Natural killer cell treated with Interleukin-12 subunit alpha and Interleukin-12 subunit beta and Interleukin-15 and Interleukin-18, amount 100 ng/mL, for 72 hours (primary cell): Measurements from ENCODE around the gene RAPGEF1. TPM values are rescaled to one million over a fixed set of nuclear protein-coding genes. Genes with fewer than 3 reads are reported as not detected.

ENCODE experiments used
- ATAC-seq, 2 donors: fragments of 150-1000 bp; cut with Tn5 transposase in 1 of 2; sonication (Bioruptor Pico), chemical (Tn5 transposase) in 1 of 2; 2 replicates each; pipeline ENCODE4 v1.10.0; 2021
- DNase-seq: peaks from one replicate; pipeline ENCODE4 v3.0.0; 2022; ENCODE audit warnings: low spot score
- H3K27ac Mint-ChIP-seq, 2 donors: 1 replicate in 1 of 2; 2 replicates in 1 of 2; pipeline ENCODE4 v1.8.0; 2022; ENCODE audit warnings: mixed read lengths in 2 of 2, mild to moderate bottlenecking in 1 of 2, moderate library complexity in 1 of 2
- H3K27me3 Mint-ChIP-seq, 2 donors: 1 replicate in 1 of 2; 2 replicates in 1 of 2; pipeline ENCODE4 v1.8.0; 2022; ENCODE audit warnings: mixed read lengths in 2 of 2
- H3K36me3 Mint-ChIP-seq: one replicate; pipeline ENCODE4 v1.8.0; 2022; ENCODE audit warnings: mixed read lengths
- H3K4me1 Mint-ChIP-seq, 2 donors: 1 replicate in 1 of 2; 2 replicates in 1 of 2; pipeline ENCODE4 v1.8.0; 2022; ENCODE audit warnings: low read depth in 2 of 2, mixed read lengths in 2 of 2, mild to moderate bottlenecking in 1 of 2
- H3K4me3 Mint-ChIP-seq: one replicate; pipeline ENCODE4 v1.8.0; 2022; ENCODE audit warnings: mixed read lengths
- H3K9me3 Mint-ChIP-seq: 2 replicates; pipeline ENCODE4 v1.8.0; 2022; ENCODE audit warnings: mixed read lengths
- total RNA-seq, 2 donors: library from RNA; stranded (reverse); gene quantifications; one replicate each; pipeline ENCODE4 v1.2.3, GENCODE V29; 2022

Gene RAPGEF1
- total RNA-seq, 2 donors from 2014 or later, result 109 to 215 TPM

GRCh38 chr9:131743501-131743900, 3.6 kb upstream of the RAPGEF1 start:
- no peaks in the 10 kb centered on the region for H3K9me3 Mint-ChIP-seq
- no peaks in the 10 kb centered on the region for H3K36me3 Mint-ChIP-seq
- ATAC-seq (no peak), DNase-seq (no peak)
- no peak overlapping the region for H3K4me3 Mint-ChIP-seq
- no peaks in the 10 kb centered on the region for H3K27me3 Mint-ChIP-seq
- H3K27ac Mint-ChIP-seq, result no peak overlapping the region
- peaks cover 12 to 19% of the 10 kb centered on the region in 2 donors for H3K4me1 Mint-ChIP-seq

DNA sequence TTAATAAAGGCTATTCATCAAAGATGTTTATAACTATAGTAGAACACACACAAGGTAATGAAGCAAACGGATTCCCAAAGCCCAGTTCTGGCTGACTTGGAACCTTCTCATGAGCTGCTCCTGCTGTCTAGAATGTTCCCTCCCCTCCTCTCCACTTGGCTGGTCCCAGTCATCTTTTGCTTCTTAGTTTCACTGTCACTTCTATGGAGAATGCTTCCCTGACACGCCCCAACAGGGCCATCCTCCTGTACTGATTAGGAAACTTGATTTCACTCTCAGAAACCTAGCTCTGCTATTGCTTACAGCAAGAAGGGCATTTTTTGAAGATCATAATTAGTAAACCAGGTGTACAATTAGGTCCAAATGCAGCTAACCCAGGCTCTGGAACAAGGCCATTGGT, 3.2 kb upstream of the RAPGEF1 start:
- Mint-ChIP-seq H3K27me3 (no peaks in the 10 kb centered on the region), H3K9me3 (no peaks in the 10 kb centered on the region), H3K4me3 (no peak overlapping the region), H3K36me3 (no peaks in the 10 kb centered on the region), H3K27ac (no peak overlapping the region), H3K4me1 (peaks cover 12 to 21% of the 10 kb centered on the region in 2 donors)
- ATAC-seq (no peak), DNase-seq (no peak)

DNA sequence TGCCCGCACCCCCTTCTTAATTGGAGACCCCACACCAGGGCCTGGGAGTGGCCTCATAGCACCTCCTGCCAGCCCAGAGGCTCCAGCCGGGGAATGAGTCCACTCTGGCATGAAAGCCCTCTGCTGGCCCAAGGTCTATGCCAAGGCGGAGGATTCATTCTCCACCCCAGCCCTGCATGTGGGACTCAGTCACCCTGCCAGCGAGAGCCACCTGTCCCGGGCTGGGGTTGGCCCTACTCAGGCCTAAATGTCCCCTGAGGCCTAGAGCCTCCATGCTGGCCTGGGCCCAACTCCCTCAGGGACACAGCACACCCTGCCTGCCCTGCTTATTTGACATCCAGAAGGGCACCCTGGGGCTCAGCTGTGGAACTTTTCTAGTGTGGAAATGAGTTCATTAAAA, 1.0 kb upstream of the RAPGEF1 start:
- Mint-ChIP-seq H3K36me3 (no peaks in the 10 kb centered on the region), H3K9me3 (no peaks in the 10 kb centered on the region), H3K27ac (peak overlapping the region; percentile 66 to 89), H3K4me3 (peak overlapping the region; percentile 64), H3K4me1 (peaks cover 27 to 37% of the 10 kb centered on the region in 2 donors), H3K27me3 (no peaks in the 10 kb centered on the region)
- no peak for DNase-seq
- ATAC-seq, result no peak

DNA sequence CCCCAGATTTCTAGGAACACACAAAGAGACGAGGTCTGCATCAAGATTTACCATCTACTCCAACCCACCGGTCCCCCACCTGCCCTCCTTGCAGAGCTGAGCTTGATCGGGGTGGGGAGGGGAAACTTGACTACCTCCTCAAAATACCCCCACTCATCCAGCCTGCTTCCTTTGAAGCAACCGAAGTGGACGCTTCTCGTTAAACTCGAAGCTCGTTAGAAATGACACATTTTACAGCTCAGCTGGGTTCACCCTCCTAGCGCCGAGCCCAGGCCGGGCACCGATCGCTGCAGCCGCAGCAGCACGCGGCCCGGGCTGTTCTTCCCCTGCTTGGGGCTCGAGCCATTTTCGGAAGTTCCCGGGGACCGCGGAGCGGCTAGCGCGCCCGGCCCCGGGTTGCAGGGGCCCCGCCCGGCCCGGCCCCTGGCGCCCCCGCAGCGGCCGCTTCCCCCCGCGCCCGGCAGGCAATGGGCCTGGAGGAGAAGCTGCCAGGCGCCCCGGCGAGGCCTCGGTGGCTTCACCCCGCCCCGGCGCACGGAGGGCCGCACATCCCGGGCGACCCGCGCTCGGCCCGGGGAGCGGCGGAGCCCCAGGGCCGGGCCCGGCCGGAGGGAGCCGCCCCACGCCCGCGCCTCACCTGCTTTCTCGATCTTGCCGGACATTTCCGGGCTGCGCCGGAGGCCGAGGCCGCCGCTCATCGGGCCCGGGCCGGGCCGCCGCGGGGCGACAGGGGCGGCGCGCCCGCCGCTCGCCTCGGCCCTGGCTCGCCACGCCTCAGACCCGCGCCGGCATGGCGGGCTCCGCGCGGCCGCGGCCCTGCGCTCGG, 530 bp downstream of the RAPGEF1 start:
- Mint-ChIP-seq H3K4me3 (peak overlapping the region; percentile 95), H3K27ac (peak overlapping the region; percentile 81 to 90), H3K4me1 (peaks cover 42 to 49% of the 10 kb centered on the region in 2 donors), H3K36me3 (peaks cover 7% of the 10 kb centered on the region), H3K27me3 (no peaks in the 10 kb centered on the region), H3K9me3 (no peaks in the 10 kb centered on the region)
- peak; percentile 85 for DNase-seq
- peak; percentile 62 to 73 for ATAC-seq

DNA sequence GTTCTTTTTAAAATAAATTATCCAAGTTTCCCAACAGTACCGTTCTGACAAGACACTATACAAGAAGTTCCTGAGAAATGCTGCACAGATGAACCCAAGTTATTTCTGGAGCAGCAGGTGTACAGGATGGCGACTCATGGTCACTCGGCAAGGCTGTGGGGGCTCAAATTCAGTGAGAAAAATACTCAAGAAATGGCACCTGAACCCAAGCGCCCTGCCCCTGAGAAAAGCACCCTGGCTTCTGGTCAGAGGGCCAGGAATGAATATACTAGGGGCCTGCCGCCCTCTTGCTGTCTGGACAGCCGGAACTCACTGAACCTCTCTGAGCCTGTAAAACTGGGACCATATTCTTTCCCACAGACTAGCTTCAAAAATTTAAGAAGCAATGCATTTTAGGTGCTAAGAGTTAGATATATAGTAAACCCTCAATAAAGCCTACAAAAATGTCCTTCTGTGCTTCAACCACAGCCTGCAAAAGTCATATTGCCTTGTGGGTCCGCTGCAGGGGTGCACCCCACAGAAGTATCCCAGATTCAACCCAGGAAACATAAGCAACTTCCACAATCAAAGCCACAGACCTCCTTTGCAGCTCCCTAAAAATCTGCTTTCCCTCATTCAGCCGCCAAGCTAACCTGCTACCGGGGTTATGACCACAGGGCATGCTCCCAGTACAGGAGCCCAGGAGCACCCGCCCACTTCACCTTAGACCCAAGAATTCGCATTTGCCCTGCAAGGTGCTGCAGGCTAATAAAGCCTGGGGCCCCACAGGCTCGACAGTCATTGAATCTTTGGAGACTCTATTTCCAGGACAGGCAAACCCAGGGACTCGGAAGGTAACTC, 1.4 kb downstream of the RAPGEF1 start:
- peaks cover 8% of the 10 kb centered on the region for H3K36me3 Mint-ChIP-seq
- ATAC-seq (no peak), DNase-seq (no peak)
- peak overlapping the region; percentile 81 to 90 for H3K27ac Mint-ChIP-seq
- H3K9me3 Mint-ChIP-seq, result no peaks in the 10 kb centered on the region
- H3K27me3 Mint-ChIP-seq, result no peaks in the 10 kb centered on the region
- H3K4me3 Mint-ChIP-seq, result peak overlapping the region; percentile 95
- peaks cover 46 to 49% of the 10 kb centered on the region in 2 donors for H3K4me1 Mint-ChIP-seq

- no peak for DNase-seq
- Mint-ChIP-seq H3K4me3 (peak overlapping the region; percentile 92), H3K4me1 (peaks cover 54 to 59% of the 10 kb centered on the region in 2 donors), H3K36me3 (peaks cover 8% of the 10 kb centered on the region), H3K27ac (peak overlapping the region; percentile 95 to 99), H3K9me3 (no peaks in the 10 kb centered on the region), H3K27me3 (no peaks in the 10 kb centered on the region)
- no peak for ATAC-seq
These were observed 2.5 kb downstream of the RAPGEF1 start for GRCh38 chr9:131737426-131737825.

DNA sequence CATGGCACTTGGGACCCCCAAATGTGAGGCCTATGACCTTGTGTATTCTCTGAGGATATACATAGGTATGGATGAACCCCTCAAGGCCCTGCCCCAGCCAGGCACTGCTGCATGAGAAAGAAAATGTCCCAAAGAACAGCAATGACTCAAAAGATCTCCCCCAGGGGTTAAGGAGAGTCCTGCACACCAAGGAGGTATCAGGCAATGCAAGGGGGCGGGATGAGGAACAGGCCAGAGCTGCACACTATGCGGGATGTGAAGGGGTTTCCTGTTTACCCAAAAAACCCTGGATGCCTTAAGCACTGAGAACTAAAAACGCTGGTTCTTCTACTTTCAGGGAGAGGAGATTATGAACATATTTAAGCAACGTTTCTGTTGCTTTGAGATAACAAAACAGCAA, 3.4 kb downstream of the RAPGEF1 start:
- H3K9me3 Mint-ChIP-seq, result no peaks in the 10 kb centered on the region
- H3K27me3 Mint-ChIP-seq, result no peaks in the 10 kb centered on the region
- no peak for ATAC-seq
- peaks cover 64 to 69% of the 10 kb centered on the region in 2 donors for H3K4me1 Mint-ChIP-seq
- H3K36me3 Mint-ChIP-seq, result peaks cover 8% of the 10 kb centered on the region
- H3K27ac Mint-ChIP-seq, result peak overlapping the region; percentile 95 to 99
- no peak for DNase-seq
- H3K4me3 Mint-ChIP-seq, result peak overlapping the region; percentile 92

DNA sequence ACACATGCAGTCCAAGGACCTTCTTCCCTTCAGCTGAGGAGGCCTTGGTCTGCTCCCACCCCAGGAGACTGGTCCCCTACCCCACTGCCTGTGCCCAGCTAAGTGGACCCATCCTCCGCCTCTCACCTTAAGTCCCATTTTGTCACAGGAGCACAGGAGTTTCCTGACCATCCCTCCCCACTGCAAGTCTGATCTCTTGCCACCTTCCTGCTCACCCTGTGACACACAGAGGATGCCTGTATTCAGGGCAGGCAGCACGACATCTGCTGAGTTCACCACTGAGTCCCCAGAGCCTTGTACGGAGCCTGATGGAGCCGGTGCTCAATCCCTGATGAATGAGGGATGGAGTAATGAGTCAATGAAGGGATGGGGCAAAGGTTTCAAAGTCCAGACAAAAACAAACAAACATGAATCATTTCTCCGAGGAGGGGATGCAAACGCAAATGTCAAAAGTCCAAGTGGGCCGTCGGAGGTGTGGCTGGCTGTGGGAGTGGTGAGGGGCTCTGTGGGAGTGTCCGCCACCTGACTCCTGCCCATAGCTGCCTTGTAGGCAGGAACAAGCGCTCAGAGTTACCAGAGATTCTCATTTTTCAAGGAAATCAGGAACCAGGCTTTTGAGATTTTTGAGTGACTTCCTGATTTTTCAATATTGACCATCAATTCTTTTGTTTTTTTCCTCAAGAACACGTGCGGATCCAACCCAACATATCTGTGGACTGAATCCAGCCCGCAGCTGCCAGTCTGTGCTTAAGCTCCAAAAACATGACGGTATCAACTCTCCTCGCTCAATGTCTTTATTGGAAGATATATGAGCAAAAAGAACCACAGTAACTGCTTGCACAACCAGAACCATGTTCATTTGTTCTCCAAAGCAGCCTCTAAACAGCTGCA, 4.4 kb downstream of the RAPGEF1 start:
- peak overlapping the region; percentile 95 to 99 for H3K27ac Mint-ChIP-seq
- ATAC-seq, result no peak
- H3K4me3 Mint-ChIP-seq, result peak overlapping the region; percentile 92
- H3K36me3 Mint-ChIP-seq, result peaks cover 8% of the 10 kb centered on the region
- H3K27me3 Mint-ChIP-seq, result no peaks in the 10 kb centered on the region
- H3K4me1 Mint-ChIP-seq, result peaks cover 70 to 78% of the 10 kb centered on the region in 2 donors
- no peaks in the 10 kb centered on the region for H3K9me3 Mint-ChIP-seq
- DNase-seq, result no peak

- Mint-ChIP-seq H3K36me3 (peaks cover 8% of the 10 kb centered on the region), H3K4me1 (peaks cover 73 to 79% of the 10 kb centered on the region in 2 donors), H3K27ac (peak overlapping the region; percentile 95 to 99), H3K9me3 (no peaks in the 10 kb centered on the region), H3K4me3 (peak overlapping the region; percentile 92), H3K27me3 (no peaks in the 10 kb centered on the region)
- DNase-seq (no peak), ATAC-seq (no peak)
These were observed 5.1 kb downstream of the RAPGEF1 start for GRCh38 chr9:131734781-131735180.

GRCh38 chr9:131734165-131734610, 5.7 kb downstream of the RAPGEF1 start:
- H3K36me3 Mint-ChIP-seq, result peaks cover 8% of the 10 kb centered on the region
- peak overlapping the region; percentile 92 for H3K4me3 Mint-ChIP-seq
- H3K9me3 Mint-ChIP-seq, result no peaks in the 10 kb centered on the region
- ATAC-seq (peak; percentile 55 to 62), DNase-seq (peak; percentile 73)
- H3K27me3 Mint-ChIP-seq, result no peaks in the 10 kb centered on the region
- peak overlapping the region; percentile 95 to 99 for H3K27ac Mint-ChIP-seq
- H3K4me1 Mint-ChIP-seq, result peaks cover 78 to 84% of the 10 kb centered on the region in 2 donors

DNA sequence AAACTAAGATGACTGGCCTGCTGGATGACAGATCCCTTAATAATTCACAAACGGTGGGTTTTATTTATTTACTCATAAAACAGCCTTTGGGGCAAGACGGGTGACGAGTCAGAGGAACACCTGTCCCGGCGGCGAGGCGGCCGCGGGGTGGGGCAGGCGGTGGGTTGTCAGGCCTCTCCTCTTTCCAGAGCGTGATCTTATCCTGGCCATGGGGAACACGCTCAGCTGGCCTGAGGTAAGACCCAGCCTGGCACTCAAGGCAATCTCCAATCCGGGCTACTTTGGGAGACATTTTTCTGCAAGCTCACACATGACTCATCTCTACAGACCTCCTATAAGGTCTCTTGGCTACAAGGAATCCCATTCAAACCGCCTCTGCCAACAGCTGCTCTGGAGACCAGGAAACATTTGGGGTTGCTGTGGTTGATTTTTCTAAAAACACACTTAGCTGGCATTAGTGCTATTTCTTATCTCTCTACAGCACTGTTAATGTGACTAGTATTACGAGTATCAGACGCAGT, 6.3 kb downstream of the RAPGEF1 start:
- H3K36me3 Mint-ChIP-seq, result peaks cover 8% of the 10 kb centered on the region
- peak overlapping the region; percentile 95 to 99 for H3K27ac Mint-ChIP-seq
- ATAC-seq (peak; percentile 3 to 35), DNase-seq (no peak)
- peak overlapping the region; percentile 92 for H3K4me3 Mint-ChIP-seq
- H3K9me3 Mint-ChIP-seq, result no peaks in the 10 kb centered on the region
- H3K27me3 Mint-ChIP-seq, result no peaks in the 10 kb centered on the region
- H3K4me1 Mint-ChIP-seq, result peaks cover 77 to 82% of the 10 kb centered on the region in 2 donors

- Mint-ChIP-seq H3K4me3 (peak overlapping the region; percentile 92), H3K4me1 (peaks cover 83 to 88% of the 10 kb centered on the region in 2 donors), H3K27ac (peak overlapping the region; percentile 95 to 99), H3K27me3 (no peaks in the 10 kb centered on the region), H3K9me3 (no peaks in the 10 kb centered on the region), H3K36me3 (peaks cover 8% of the 10 kb centered on the region)
- ATAC-seq, result peak; percentile 44 to 49
- peak; percentile 76 for DNase-seq
These were observed 7.1 kb downstream of the RAPGEF1 start for GRCh38 chr9:131732636-131733289.
